ENCODE results near the gene TMPRSS7. TPM values are rescaled to one million over a fixed set of nuclear protein-coding genes. Genes with fewer than 3 reads are reported as not detected.

Gene TMPRSS7
- total and polyA plus RNA-seq, 7 donors: under 0.01 TPM; not detected in 6

GRCh38 chr3:112086076-112086854, 51.7 kb downstream of the TMPRSS7 start, which contains the start of gene C3orf52:
Gene C3orf52, plus strand, starts transcription at chr3:112086389. Its CDS starts 19 bp downstream, at chr3:112086408.
- Histone ChIP-seq H3K4me3 (peak within 1 kb of the TSS; percentile 43 to 58 (median 52)), H3K36me3 (no peaks in the 10 kb centered on the region), H3K9me3 (no peaks in the 10 kb centered on the region), H3K27me3 (no peaks in the 10 kb centered on the region), H3K27ac (peak within 1 kb of the TSS in 3 of 4 donors; percentile 48 to 54 (median 52)), H3K4me1 (peaks cover 0 to 19% (median 10%) of the 10 kb centered on the region in 4 donors)
- DNase-seq: peak; percentile 86
- intact Hi-C loops (cut with DNase I): no loop called here
- 1% methylated on average over 67 of the region's 67 CpGs for WGBS, 2 donors
- TF ChIP-seq POLR2AphosphoS5 (IDR thresholded peaks at IDR 0.05) (peak in 1 of 4 donors; percentile 39), EP300 (IDR thresholded peaks at IDR 0.05) (no peak)

- no peak for DNase-seq
- Histone ChIP-seq H3K36me3 (no peaks in the 10 kb centered on the region), H3K27me3 (no peaks in the 10 kb centered on the region), H3K9me3 (no peaks in the 10 kb centered on the region), H3K4me1 (peaks cover 0 to 19% (median 10%) of the 10 kb centered on the region in 4 donors), H3K4me3 (peak overlapping the region; percentile 43 to 58 (median 52)), H3K27ac (peak overlapping the region in 3 of 4 donors; percentile 18 to 54 (median 52))
- intact Hi-C loops (cut with DNase I): no loop called here
- TF ChIP-seq POLR2A (IDR thresholded peaks at IDR 0.05) (no peak), POLR2AphosphoS5 (IDR thresholded peaks at IDR 0.05) (no peak)
- 20 to 39% methylated on average over 14 of the region's 14 CpGs for WGBS, 2 donors
Observed at GRCh38 chr3:112086875-112087524, 52.5 kb downstream of the TMPRSS7 start.

GRCh38 chr3:112087746-112088145, 53.2 kb downstream of the TMPRSS7 start:
- Histone ChIP-seq H3K4me3 (no peak overlapping the region), H3K27me3 (no peaks in the 10 kb centered on the region), H3K36me3 (no peaks in the 10 kb centered on the region), H3K4me1 (peaks cover 0 to 19% (median 10%) of the 10 kb centered on the region in 4 donors), H3K9me3 (no peaks in the 10 kb centered on the region), H3K27ac (no peak overlapping the region)
- WGBS, 2 donors: 44 to 82% methylated on average over 5 of the region's 5 CpGs
- TF ChIP-seq POLR2AphosphoS5 (IDR thresholded peaks at IDR 0.05) (no peak), EP300 (IDR thresholded peaks at IDR 0.05) (no peak), POLR2A (IDR thresholded peaks at IDR 0.05) (no peak), CTCF (IDR thresholded peaks at IDR 0.05) (no peak)
- no peak for DNase-seq
- intact Hi-C loops (cut with DNase I): no loop called here

- no peaks in the 10 kb centered on the region for H3K9me3 ChIP-seq
- no peak overlapping the region for H3K4me3 ChIP-seq
- no peaks in the 10 kb centered on the region for H3K36me3 ChIP-seq
- H3K27me3 ChIP-seq: no peaks in the 10 kb centered on the region
- H3K27ac ChIP-seq: no peak overlapping the region
- TF ChIP-seq POLR2A (IDR thresholded peaks at IDR 0.05) (no peak), POLR2AphosphoS5 (IDR thresholded peaks at IDR 0.05) (no peak), EP300 (IDR thresholded peaks at IDR 0.05) (no peak), CTCF (IDR thresholded peaks at IDR 0.05) (no peak)
- intact Hi-C loops (cut with DNase I): no loop called here
- DNase-seq: no peak
- 70 to 74% methylated on average over 4 of the region's 4 CpGs for WGBS, 2 donors
- peaks cover 0 to 19% (median 10%) of the 10 kb centered on the region in 4 donors for H3K4me1 ChIP-seq
Observed at GRCh38 chr3:112088944-112089343, 54.4 kb downstream of the TMPRSS7 start.

GRCh38 chr3:112089956-112090886, 55.7 kb downstream of the TMPRSS7 start:
- H3K27ac ChIP-seq: no peak overlapping the region
- H3K9me3 ChIP-seq: no peaks in the 10 kb centered on the region
- H3K36me3 ChIP-seq: no peaks in the 10 kb centered on the region
- H3K4me1 ChIP-seq: peaks cover 0 to 19% (median 10%) of the 10 kb centered on the region in 4 donors
- H3K4me3 ChIP-seq: no peak overlapping the region
- no peak for TF ChIP-seq POLR2A (IDR thresholded peaks at IDR 0.05)
- no peak for TF ChIP-seq EP300 (IDR thresholded peaks at IDR 0.05)
- no peak for TF ChIP-seq CTCF (IDR thresholded peaks at IDR 0.05)
- no peak for TF ChIP-seq POLR2AphosphoS5 (IDR thresholded peaks at IDR 0.05)
- WGBS, 2 donors: 37 to 65% methylated on average over 9 of the region's 9 CpGs
- no peaks in the 10 kb centered on the region for H3K27me3 ChIP-seq
- DNase-seq: no peak
- intact Hi-C loops (cut with DNase I): no loop called here
